NCI-H146 treated with DMSO at 0.1 percent for 48 hours (cell line): ENCODE measurements around the gene EVX2.
A peak's percentile ranks its signal among the peaks of the same experiment; 100 is the strongest.

ENCODE experiments used
- DNase-seq: peaks from one replicate; lab custom pipeline; 2025; ENCODE audit not compliant: unreplicated experiment; lab: John Stamatoyannopoulos, UW

EVX2 gene

DNA sequence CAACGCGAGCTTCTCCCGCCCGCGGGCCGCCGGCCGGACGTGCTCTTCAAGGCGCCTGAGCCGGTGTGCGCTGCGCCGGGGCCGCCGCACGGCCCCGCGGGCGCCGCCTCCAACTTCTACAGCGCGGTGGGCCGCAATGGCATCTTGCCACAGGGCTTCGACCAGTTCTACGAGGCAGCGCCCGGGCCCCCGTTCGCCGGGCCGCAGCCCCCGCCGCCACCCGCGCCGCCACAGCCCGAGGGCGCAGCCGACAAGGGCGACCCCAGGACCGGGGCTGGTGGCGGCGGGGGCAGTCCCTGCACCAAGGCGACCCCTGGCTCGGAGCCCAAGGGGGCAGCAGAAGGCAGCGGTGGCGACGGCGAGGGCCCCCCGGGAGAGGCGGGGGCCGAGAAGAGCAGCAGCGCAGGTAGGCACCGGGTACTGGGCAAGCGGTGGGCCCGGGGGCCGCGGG lies 24.0 kb upstream of the EVX2 start:
- DNase-seq: no peak

DNA sequence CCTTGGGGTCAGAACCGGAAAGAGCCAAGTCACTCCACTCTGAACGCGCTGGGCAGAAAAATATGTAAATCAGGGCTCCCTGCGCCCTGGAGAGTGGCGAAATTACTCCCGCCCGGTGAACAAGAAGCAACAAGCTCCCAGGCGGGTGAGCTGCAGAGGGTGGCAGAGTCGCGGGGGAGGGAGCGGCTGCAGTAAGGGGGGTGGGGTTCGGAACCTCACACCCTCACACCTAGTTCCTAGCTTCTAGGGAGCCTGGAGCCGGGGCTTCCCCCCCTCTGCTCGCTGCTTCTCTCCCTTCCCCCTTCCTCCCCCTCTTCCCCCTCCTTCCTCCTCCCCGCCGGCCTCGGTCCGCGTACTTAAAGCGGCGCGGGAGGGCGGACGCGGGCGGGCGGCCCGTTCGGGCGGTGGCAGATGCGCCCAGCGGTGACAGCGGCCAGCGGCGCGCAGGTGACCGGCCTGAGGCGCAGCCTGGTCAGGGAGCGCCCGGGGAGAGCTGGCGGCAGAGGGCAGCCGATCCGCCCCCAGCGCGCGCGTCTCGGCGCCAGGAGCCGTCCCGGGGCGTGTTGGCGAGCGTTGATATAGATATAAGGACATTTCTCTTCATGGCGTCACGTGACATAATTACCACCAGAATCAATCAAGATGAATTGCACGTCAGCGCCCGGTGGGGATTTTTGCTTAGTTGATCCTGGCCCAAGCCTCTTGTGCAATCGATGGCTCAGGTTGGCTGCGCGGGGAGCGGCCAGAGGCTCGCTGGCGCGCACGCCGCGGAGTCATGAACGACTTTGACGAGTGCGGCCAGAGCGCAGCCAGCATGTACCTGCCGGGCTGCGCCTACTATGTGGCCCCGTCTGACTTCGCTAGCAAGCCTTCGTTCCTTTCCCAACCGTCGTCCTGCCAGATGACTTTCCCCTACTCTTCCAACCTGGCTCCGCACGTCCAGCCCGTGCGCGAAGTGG lies 23.1 kb upstream of the EVX2 start, which contains the start of gene HOXD11:
Gene HOXD11 (plus strand): TSS at position 700 of the 959 bp plus-strand sequence. CDS start 76 bp downstream, at position 776.
- peak; percentile 63 for DNase-seq

DNA sequence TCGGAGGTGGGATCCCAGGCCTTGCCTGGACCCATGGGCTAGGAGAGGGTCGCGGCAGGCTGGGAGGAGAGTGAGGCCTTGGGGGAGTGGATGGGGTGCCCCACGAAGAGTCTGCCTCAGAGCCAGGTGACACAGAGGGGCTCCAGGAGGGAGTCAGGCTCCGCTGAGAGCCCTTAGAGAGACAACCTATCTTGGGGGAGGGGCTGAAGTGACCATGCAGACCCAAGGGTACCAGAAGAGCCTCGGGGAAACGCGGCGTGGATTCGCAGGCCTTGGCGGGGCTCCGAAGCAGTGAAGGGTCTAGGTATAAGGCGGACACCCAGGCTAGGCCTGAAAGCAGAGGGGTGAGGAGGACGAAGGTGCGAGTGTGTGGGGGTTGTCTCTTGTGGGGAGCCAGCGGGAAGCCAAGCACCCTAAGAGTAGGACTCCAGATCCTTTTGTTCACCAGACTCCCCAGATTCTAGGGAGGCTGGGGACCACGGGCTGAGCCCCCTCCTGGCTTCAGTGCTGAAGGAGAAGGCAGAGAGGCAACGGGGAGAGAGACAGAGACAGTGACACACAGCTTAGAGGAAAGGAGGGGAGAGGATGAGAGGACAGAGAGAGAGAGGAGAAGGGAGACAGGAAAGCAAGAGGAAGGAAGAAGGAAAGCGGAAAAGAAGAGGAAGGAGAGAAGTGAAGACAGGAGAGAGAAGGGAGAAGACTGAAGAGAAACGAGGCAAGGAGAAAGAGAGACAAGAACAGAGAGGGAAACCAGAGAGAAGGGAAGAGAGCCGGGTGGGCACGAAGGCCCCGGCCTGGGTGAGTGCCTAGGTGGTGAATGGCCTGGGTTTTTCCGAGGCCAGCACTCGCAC lies 22.2 kb upstream of the EVX2 start:
- DNase-seq: no peak

DNA sequence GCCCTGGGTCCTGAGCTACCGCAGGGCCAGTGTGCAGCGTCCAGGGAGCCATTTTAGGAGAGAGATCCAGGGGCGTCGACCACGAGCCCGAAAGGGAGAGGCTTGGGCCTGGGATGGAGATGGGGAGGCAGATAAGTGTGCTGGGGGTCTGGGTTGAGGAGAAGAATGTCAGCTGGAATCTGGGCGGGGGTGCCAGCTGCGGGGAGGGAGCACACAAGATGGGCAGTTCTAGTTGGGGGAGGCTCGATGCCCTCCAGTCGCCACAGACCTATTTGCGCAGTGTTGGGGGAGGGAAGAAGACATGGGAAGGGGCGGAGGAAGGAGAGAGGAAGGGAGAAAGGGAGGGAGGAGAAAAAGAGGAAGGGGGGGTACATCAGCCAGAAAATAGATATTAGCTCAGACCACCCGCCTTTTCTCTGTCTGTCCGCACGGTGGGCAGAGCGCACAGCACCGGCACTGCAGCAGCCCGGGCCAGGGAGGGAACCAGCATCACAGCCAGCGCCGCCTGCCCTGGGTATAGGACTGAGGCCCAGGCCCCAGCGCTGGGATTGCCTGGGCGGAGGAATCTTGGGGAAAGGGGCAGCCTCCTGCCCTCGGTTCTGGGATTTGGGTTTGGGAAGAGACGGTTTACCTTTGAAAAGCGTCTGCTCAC lies 21.4 kb upstream of the EVX2 start:
- no peak for DNase-seq

DNA sequence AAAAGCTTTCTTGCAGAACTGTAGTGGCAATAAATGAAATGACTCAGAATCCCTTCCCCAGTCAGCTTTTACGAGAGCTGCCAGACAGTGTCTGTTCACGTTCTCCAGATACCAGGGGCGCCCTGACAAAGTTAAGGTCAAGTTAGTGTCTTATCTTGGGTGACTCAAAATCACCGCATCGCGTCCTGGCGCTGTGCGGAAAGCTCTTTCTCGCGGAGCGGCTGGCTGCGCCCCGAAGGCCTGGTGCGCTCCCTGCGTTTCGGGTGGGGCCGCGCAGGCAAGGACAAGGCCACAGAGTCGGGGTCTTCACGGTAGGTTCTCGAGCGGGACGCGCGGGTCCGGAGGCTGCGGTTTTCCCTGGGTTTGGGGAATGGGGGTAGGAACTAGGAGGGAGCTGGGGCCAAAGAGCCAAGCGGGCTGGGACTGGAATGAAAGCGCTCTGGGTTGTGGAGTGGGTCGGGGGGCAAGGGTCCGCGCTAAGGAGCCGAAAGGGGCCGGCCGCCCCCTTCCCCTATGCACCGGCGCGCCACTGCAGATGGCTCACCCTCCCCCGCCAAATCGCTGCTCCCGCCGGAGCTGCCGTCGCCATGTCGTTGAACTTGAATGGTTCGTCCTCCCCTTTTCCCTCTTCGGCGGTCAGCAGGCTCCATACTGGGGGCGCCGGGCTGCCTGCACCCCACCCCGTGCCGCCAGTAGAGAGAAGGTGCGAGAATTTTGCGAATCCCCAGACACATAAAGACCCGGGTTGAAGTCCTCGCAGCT lies 20.7 kb upstream of the EVX2 start:
- no peak for DNase-seq

DNA sequence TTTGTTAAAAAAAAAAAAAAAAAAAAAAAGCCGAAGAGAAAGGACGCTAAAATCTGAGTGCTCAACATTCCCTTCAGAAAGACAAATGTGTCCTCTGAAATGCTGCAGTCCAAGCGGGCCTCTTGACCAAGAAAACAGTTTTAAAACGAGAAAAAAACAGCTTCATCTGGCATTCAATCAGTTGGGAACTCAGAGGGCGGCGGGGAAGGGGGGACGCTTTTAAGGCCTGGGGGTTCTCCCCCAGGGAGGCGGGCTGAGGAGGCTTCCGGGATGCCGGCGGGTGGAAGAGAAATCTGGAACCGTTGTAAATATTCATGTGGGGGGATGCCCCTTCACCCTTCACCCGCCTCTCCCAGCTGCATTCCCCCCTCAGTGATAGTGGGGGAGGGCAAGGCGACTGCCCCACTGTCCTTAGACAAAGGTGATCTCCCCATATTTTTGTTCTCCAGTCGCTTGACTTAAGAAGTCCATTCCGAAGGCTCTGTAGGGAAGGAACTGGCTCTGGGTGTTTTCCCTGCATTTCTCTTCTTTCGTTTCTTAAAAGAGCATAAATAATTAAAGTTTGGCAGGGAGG lies 20.1 kb upstream of the EVX2 start:
- DNase-seq: no peak

DNA sequence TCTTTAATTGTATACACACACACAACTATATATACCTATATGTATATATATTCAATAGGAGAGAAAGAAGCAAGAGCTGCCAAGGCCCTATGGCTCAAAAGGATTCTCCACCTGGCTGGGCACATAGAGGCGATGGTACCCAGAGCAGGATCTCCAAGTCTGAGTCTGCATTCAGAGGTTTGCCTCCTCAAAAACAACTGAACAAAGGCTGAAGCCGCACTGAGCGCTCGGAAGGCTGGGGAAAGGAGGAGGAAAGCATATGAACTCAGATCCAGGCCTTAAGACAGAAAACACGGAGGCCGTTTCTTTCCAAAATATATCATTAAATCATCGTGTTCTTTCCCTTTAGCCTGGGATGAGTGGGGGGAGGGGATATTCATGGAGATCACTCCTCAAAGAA lies 19.4 kb upstream of the EVX2 start:
- no peak for DNase-seq

DNA sequence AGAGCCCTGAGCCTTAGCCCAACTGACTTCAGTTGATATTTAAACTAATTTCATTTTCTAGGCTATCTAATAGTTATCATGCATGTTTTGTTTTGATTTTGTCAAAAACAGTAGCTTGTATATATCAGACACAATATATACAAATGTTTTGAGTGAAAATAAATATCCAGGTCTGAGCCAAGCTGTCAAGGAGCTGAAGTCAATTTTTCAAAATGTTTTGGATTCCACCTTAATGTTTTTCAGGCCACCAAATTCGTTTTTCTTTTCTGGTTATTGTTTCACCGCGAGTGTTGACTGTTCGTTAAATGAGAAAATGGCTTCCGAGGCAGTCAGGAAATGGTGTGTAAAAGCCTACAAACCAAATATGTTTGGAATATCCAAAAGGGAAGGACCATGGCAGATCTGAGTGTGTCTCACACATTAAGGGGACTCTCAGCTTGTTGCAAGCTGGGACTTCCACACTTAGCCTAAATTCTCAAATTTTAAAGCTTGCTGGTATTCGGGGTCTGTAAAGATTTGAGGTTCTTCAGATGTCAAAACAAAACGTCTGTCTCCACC lies 18.6 kb upstream of the EVX2 start:
- DNase-seq: no peak

DNA sequence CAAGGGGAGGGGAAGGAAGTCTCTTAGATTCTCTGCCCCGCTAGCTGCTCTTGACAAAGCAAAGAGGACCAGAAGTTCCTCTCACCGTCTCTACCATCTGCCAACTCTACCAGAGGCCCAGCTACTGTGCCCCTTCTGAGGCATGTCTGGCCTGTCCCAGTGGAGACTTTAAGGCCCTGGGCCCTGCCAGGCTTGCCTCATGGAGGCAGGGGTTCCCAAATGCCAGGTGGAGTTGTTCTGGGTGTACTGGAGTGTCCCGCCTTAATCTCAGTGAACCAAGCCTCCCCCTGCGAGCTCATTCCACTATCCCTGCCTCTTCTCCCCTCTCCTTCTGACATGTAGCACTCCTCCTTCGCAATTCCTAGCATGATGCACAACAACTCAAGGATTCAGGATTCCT lies 18.1 kb upstream of the EVX2 start:
- DNase-seq: no peak

DNA sequence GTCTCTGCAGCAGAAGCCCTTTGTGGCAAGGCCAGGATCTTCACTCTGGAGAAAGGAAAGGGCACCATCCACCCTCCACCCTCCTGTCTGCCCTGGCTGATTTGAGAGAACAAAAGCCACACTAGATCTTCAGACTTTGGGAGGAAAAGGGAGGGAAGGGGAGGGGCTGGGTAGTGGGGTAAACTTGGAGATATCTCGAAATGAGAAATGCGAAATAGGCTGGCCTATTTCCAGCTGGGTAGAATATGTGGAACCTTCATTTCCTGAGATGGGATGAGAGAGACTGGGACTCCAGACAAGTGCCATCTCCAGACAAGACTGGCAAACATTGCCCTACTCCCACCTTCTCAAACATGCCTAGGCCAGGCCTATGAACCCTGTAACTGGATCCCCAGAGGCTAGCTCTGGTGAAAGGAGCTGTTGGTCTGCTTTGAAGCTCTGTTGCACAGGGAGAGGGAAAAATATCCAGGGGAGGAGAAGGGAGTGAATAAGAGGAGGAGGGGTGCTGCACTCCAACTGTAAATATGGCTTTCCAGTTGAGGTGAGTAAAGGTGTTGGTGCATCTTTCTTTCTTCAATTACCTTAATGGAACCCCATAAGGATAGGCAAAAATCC lies 17.6 kb upstream of the EVX2 start:
- no peak for DNase-seq

DNA sequence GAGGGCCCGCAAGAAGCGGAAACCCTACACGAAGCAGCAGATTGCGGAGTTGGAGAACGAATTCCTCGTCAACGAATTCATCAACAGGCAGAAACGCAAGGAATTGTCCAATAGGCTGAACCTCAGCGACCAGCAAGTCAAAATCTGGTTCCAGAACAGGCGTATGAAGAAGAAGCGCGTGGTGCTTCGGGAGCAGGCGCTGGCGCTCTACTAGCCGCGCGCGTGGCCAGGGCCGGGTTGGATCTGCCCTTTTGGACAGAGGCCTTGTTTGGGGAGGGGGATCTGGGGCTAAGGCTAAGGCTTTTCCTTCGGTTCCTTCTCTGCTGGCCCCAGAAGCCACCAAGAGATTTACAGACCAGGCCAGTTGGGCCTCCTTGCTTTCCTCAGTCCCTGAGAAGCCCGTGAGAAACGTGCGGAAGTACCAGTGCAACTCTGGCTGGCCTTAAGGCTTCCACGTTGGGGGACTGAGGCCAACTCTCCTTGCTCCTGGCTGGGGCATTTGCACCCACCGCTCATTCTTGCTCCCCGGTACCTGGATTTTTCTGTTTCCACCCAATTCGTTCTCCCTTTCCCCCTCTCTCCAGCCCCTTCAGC lies 16.9 kb upstream of the EVX2 start:
- no peak for DNase-seq

DNA sequence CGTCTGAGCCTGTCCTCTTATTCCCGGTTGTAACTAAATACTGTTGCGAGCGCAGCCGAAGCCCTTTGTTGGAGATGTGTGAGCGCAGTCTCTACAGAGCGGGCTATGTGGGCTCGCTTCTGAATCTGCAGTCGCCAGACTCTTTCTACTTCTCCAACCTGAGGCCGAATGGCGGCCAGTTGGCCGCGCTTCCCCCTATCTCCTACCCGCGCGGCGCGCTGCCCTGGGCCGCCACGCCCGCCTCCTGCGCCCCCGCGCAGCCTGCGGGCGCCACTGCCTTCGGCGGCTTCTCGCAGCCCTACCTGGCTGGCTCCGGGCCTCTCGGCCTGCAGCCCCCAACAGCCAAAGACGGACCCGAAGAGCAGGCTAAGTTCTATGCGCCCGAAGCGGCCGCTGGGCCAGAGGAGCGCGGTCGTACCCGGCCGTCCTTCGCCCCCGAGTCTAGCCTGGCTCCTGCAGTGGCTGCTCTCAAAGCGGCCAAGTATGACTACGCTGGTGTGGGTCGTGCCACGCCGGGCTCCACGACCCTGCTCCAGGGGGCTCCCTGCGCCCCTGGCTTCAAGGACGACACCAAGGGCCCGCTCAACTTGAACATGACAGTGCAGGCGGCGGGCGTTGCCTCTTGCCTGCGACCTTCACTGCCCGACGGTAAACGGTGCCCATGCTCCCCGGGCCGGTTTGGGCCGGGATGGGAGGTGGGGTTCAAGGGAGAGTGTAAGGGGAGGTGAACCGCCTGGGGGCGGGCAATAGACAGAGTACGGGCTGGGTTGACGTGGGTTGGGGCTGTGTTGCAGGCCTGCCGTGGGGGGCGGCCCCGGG lies 16.2 kb upstream of the EVX2 start, which contains the start of gene HOXD12:
Gene HOXD12 (plus strand): TSS at position 68 of the 819 bp plus-strand sequence. CDS start 7 bp downstream, at position 75.
- no peak for DNase-seq

DNA sequence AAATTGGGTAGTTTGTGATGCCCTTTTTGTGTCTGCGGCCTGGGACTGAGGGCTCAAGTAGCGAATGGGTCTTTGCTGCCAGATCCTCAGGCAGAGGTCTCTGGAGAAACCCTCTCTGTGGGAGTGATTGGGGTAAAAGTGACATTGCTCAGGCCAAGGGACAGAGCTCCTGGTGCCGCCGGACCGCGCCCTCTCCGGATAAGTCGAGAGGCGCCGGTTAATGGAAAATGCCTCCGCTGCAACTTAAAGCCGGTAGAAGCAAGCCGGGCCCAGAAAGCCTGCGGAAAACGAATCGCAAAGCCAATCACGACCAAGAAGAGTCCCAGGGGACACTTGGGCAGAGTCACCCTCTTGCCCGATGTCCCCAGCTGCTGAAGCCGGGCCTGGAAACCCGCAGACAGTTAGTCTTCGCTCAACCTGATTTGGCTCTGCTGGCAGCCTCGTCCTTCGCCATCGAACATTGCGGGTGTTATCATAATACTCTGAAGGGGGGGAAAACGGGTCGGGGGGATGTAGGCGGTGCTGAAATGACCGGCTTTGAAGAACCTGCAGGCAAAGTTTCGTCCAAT lies 15.5 kb upstream of the EVX2 start:
- no peak for DNase-seq

DNA sequence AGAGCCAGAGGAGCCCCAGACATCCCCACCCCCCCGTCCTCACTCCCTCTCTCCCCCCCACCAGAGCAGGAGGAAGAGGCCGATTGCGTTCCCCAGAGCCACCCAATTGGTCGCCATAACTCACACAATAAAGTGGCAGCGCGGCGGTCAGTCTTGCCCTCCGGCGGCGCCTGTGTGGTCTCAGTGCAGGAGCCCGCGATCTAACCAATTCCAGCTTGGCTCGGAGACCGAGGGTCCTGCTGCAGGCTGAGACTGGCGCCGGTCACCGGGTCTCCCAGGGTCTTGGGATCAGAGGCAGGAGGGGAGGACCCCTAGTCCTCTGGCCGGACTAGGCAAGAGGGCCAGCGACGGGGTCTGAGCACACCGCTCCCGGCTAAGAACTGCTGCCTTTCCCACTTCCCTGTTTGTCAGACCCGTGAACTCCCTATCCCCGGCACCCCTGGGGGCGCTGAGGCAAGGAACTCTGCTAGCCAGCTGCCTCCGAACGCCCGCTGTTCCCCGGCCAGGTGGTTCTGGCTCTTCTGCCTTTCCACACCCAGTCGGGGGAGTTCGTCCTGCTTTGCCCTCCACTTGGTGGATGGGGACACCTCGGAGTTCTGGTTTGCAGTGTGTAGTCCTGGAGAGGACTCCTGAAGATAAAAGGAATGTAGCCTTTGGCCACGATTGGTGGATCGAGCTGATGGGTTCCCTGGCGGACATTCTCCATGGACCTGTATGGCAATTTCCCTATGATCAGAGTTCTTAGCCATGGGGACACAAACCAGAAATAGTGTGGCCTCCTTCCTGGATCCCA lies 14.8 kb upstream of the EVX2 start:
- DNase-seq: peak; percentile 52

DNA sequence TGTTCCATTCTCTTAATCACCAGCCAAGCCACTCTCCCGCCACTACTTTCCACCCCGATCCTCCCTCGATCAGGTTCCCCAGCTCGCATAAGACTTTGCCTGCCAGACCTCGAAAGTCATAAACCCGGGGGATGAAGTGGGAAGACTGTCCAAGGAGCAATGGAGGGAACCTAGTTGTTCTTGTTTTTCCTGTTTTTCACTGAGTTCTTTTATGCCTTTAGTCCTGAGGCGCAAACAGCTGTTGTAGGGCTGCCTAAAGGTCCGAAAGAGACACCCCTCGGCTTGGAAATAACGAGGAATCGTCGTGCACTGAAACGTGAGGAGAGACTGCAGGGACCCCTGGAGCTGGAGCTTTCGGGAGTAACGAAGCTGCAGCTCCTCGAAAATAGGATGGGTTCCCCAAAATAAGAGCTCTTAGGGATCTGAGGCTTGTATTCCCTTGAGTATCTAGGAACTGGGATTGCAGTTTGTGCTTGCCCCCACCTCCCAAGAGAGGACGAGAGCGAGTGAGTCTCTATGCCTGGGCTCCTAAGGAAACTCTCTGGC lies 14.1 kb upstream of the EVX2 start:
- DNase-seq: no peak

DNA sequence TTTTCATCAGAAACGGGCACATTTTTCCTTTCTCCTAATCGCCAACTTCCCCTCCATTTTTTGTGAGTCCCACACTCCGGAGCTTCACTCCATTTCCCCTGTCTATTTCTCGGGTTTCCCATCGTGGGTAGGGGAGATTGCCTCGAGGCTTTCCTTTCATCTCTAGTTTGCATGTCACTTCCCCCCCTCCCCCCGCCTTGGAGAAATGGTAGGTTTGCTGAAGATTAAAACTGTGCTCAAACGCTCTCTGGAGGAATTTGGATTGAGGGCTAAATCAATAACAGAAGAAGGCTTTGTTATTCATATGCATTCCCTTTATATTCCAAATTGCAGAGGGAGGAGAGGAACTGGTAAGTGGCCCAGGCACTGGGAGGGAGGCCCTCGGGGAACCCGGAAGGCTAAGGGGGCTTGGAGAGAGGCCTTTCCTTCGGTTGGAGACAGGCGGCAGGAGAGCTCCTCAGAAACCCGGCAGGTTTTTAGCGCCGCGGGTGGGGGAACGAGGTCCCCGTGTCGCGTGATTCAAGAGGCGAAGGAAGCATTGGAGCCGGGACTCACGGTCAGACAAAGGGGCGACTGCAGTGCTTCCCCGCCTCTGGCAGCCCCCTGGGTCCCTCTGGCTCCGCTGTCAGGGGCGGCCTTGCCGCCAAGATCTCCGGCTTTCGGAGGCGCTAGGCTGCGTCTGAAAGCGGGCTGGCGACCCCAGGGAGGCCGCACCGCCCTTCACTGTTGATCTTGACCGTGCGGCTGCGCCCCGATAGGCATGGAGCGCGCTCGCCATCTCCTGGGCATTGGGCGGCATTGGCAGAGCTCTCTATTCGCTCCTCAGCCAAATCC lies 13.4 kb upstream of the EVX2 start:
- DNase-seq: peak; percentile 69
